Ovary (tissue), 9 donors: ENCODE results near the gene ACTN1. TPM values are rescaled to one million over a fixed set of nuclear protein-coding genes. Genes with fewer than 3 reads are reported as not detected.

ENCODE experiments used
- DNase-seq, 5 donors: peaks; one replicate each; pipeline ENCODE4 v3.0.0-alpha.2; 2019 to 2020
- H3K27ac ChIP-seq, 2 donors: fragments of 200-600 bp; one replicate each; pipeline versions ENCODE4 v1.5.1 to v1.8.0; 2019 to 2022
- H3K27me3 ChIP-seq: fragments of 200-600 bp; one replicate; pipeline ENCODE4 v1.8.0; 2022
- H3K36me3 ChIP-seq: fragments of 200-600 bp; sonication (generic); one replicate; pipeline ENCODE4 v1.5.1; 2019
- H3K4me1 ChIP-seq: one replicate; pipeline ENCODE4 v1.8.1; 2013; ENCODE audit warnings: mild to moderate bottlenecking, moderate library complexity; ENCODE audit not compliant: insufficient read depth
- H3K4me3 ChIP-seq: fragments of 200-600 bp; sonication (generic); one replicate; pipeline ENCODE4 v1.5.1; 2017
- H3K9me3 ChIP-seq, 2 donors: fragments of 200-600 bp in 1 of 2; sonication (generic) in 1 of 2; one replicate each; pipeline versions ENCODE4 v1.5.1 to v1.8.1; 2013 to 2019; ENCODE audit warnings: mild to moderate bottlenecking in 1 of 2, moderate library complexity in 1 of 2
- CTCF ChIP-seq, 3 donors: fragments of 450-650 bp in 2 of 3; fragments of 200-600 bp in 1 of 3; IDR thresholded peaks; one replicate each; pipeline versions ENCODE4 v1.5.1 to v1.8.0; 2016 to 2022; ENCODE audit warnings: antibody characterized with exemption in 3 of 3, mild to moderate bottlenecking in 1 of 3
- EP300 ChIP-seq: sonication (generic); formaldehyde crosslinking; IDR thresholded peaks from one replicate; pipeline ENCODE4 v1.6.1; 2017; ENCODE audit warnings: antibody characterized with exemption
- POLR2A ChIP-seq: fragments of 450-650 bp; IDR thresholded peaks from one replicate; pipeline ENCODE4 v1.6.1; 2017; ENCODE audit warnings: antibody characterized with exemption, mild to moderate bottlenecking, moderate library complexity
- WGBS, 3 donors: extraction: QIAGEN DNeasy Blood & Tissue Kit in 1 of 3; methylation state at CpG; one replicate each; pipeline versions ENCODE4 v1.1.5 to v1.1.7; 2013 to 2017; 5-methylcytosine and 5-hydroxymethylcytosine counted together
- intact Hi-C, 4 donors: fragments of 100-400 bp; cut with DNase I; formaldehyde crosslinking; loops; one replicate each; pipeline versions ENCODE4 v1.11.0 to v1.15.1; 2022 to 2023
- polyA plus RNA-seq, 2 donors: library from polyadenylated mRNA; stranded (reverse); fragments of 200-250 nt in 1 of 2; fragments of 350-450 nt in 1 of 2; fragmentation: Illumina TruSeq in 1 of 2; extraction: RNeasy Lipid Tissue Mini Kit (QIAGEN cat#74804) in 1 of 2; gene quantifications; one replicate each; pipeline ENCODE4 v1.2.3, GENCODE V29; 2013 to 2014
- total RNA-seq, 7 donors: library from RNA; depleted of rRNA in 2 of 7; stranded (reverse); fragments of >200 nt in 2 of 7; fragmentation: NEBNext Ultra II Directional in 3 of 7; extraction: Animal tissue kit (Norgen Biotek cat#: 25700) in 3 of 7; gene quantifications; one replicate each; pipeline versions ENCODE4 v1.1.0 to v1.2.4, GENCODE V29; 2016 to 2023
- donor health status: DM: no; HTN: no; CAD: no; lungs with moderate emphysema.
- donor health status: DM: no; HTN: no; CAD: no.
- donor health status: Bipolar disorder and iron deficiency.
- donor health status: DM: yes; HTN: yes; CAD: no.
- donor health status: DM: no; HTN: no; CAD: no.
- donor health status: DM: yes; HTN: yes; CAD: no.

Gene ACTN1
- total and polyA plus RNA-seq, 9 donors = 39.0 to 203 (median 138) TPM

- H3K4me3 ChIP-seq = peak overlapping the region; percentile 28
- no peaks in the 10 kb centered on the region for H3K9me3 ChIP-seq
- H3K4me1 ChIP-seq = peaks cover 8% of the 10 kb centered on the region
- WGBS, 3 donors = 18 to 19% (median 19%) methylated on average over 19 of the region's 19 CpGs
- no peaks in the 10 kb centered on the region for H3K27me3 ChIP-seq
- TF ChIP-seq POLR2A (no peak), EP300 (no peak), CTCF (IDR thresholded peaks at IDR 0.05) (peak; percentile 57 to 93 (median 81))
- H3K36me3 ChIP-seq = no peaks in the 10 kb centered on the region
- peak; percentile 71 to 91 (median 85) for DNase-seq
- peak overlapping the region in 1 of 2 donors; percentile 5 for H3K27ac ChIP-seq
- intact Hi-C loops = loop anchor here in 1 of 4 donors (5.0 kb wide), 1 partner anchor 1006 kb away; no protein-coding TSS in a partner anchor
These were observed 135.5 kb downstream of the ACTN1 start for GRCh38 chr14:68843471-68844209.

DNA sequence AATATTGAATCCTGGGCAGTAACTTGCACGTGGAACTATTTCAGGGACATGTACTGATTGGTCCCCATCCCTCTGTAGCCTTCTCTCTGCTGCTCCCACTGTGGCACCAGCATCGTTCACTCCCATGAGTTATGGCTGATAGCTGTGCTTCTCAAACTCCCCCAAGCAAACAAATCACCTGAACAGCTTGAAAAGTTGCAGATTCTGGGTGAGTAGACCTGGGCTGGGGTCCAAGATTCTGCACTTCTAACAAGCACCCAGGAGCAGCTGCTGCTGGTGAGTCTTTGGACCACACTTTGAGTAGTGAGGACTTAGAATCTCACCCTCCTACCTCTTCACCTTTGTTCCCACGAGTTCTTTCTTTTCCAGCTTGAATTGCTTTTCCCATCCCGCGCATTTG lies 136.8 kb downstream of the ACTN1 start:
- intact Hi-C loops = loop anchor here in 1 of 4 donors (5.0 kb wide), 1 partner anchor 1005 kb away; no protein-coding TSS in a partner anchor
- DNase-seq = no peak

DNA sequence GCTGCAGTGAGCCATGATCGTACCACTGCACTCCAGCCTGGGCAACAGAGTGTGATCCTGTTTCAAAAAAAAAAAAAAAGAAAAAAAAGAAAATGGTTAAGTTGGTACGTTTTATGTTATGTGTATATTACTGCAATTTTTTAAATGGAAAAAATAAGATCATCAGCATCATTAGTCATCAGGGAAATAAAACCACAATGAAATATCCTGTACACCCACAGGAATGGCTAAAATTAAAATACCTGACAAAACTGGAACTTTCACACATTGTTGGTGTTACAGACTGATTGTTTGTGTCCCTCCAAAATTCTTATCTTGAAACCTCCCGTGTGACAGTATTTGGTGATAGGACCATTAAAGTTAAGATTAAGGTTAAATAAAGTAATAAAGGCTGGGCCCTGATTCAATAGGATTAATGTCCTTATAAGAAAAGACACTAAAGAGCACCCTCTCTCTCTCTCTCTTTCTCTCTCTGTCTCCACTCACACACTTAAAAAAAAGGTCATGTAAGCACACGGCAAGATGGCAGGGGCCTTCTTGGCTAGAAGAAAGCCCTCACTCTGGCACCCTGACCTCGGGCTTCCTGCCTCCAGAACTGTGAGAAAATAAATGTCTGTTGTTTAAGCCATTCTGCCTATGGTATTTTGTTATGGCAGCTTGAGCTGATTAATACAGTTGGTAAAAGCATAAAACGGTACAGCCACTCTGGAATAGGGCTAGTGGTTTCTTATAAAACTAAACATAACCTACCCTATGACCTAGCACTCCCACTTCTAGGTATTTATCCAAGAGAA lies 137.9 kb downstream of the ACTN1 start:
- H3K36me3 ChIP-seq = no peaks in the 10 kb centered on the region
- no peak for DNase-seq
- no peaks in the 10 kb centered on the region for H3K27me3 ChIP-seq
- 38 to 40% (median 38%) methylated on average over 6 of the region's 6 CpGs for WGBS, 3 donors
- no peaks in the 10 kb centered on the region for H3K9me3 ChIP-seq
- H3K4me1 ChIP-seq = peaks cover 8% of the 10 kb centered on the region
- intact Hi-C loops = loop anchor here in 1 of 4 donors (5.0 kb wide), 1 partner anchor 1004 kb away; no protein-coding TSS in a partner anchor
- H3K27ac ChIP-seq = no peak overlapping the region
- H3K4me3 ChIP-seq = no peak overlapping the region
- TF ChIP-seq EP300 (no peak), POLR2A (no peak), CTCF (IDR thresholded peaks at IDR 0.05) (no peak)

More for the DNA sequence above, 136.8 kb downstream of the ACTN1 start:
- no peaks in the 10 kb centered on the region for H3K9me3 ChIP-seq
- no peak overlapping the region for H3K4me3 ChIP-seq
- H3K4me1 ChIP-seq = peaks cover 8% of the 10 kb centered on the region
- 52 to 66% (median 62%) methylated on average over 5 of the region's 5 CpGs for WGBS, 3 donors
- no peaks in the 10 kb centered on the region for H3K36me3 ChIP-seq
- TF ChIP-seq EP300 = no peak
- TF ChIP-seq POLR2A = no peak
- no peak for TF ChIP-seq CTCF (IDR thresholded peaks at IDR 0.05)
- H3K27me3 ChIP-seq = no peaks in the 10 kb centered on the region
- H3K27ac ChIP-seq = no peak overlapping the region

GRCh38 chr14:68840454-68840853 lies 138.6 kb downstream of the ACTN1 start:
- no peaks in the 10 kb centered on the region for H3K27me3 ChIP-seq
- no peaks in the 10 kb centered on the region for H3K9me3 ChIP-seq
- no peak overlapping the region for H3K4me3 ChIP-seq
- intact Hi-C loops = loop anchor here in 1 of 4 donors (5.0 kb wide), 1 partner anchor 1003 kb away; no protein-coding TSS in a partner anchor
- TF ChIP-seq CTCF (IDR thresholded peaks at IDR 0.05) = no peak
- no peak for TF ChIP-seq EP300
- no peak for TF ChIP-seq POLR2A
- H3K27ac ChIP-seq = no peak overlapping the region
- H3K36me3 ChIP-seq = no peaks in the 10 kb centered on the region
- DNase-seq = no peak
- WGBS, 3 donors = 96 to 99% (median 98%) methylated on average over 2 of the region's 2 CpGs
- peaks cover 8% of the 10 kb centered on the region for H3K4me1 ChIP-seq
